ENCODE measurements around the gene KIFC3.
"Not testable (repeated sequence)": the region's sequence is repeated elsewhere in the genome, so short reads cannot be mapped to it uniquely, and the experiment has no call there.

Gene KIFC3

GRCh38 chr16:57786632-57787518, 15.4 kb downstream of the KIFC3 start:
- DNase-seq (ENCODE audit: low spot score): no peak

GRCh38 chr16:57785924-57786323, 16.4 kb downstream of the KIFC3 start:
- DNase-seq (ENCODE audit: low spot score): no peak

GRCh38 chr16:57785385-57785784, 16.9 kb downstream of the KIFC3 start:
- no peak for DNase-seq (ENCODE audit: low spot score)

- DNase-seq (ENCODE audit: low spot score): no peak
These were observed 18.0 kb downstream of the KIFC3 start for GRCh38 chr16:57784334-57784733.

GRCh38 chr16:57783883-57784282, 18.4 kb downstream of the KIFC3 start:
- DNase-seq (ENCODE audit: low spot score): no peak

- DNase-seq (ENCODE audit: low spot score): no peak
These were observed 19.2 kb downstream of the KIFC3 start for GRCh38 chr16:57783116-57783515.

- DNase-seq (ENCODE audit: low spot score): not testable (repeated sequence)
These were observed 19.7 kb downstream of the KIFC3 start for GRCh38 chr16:57782607-57783055.

GRCh38 chr16:57781741-57782606, 20.3 kb downstream of the KIFC3 start:
- DNase-seq (ENCODE audit: low spot score): no peak

GRCh38 chr16:57781349-57781740, 20.9 kb downstream of the KIFC3 start:
- DNase-seq (ENCODE audit: low spot score): no peak

GRCh38 chr16:57779836-57780235, 22.5 kb downstream of the KIFC3 start:
- DNase-seq (ENCODE audit: low spot score): not testable (repeated sequence)

GRCh38 chr16:57778658-57779057, 23.6 kb downstream of the KIFC3 start:
- DNase-seq (ENCODE audit: low spot score): no peak

- DNase-seq (ENCODE audit: low spot score): no peak
These were observed 26.4 kb downstream of the KIFC3 start for GRCh38 chr16:57775661-57776469.

- DNase-seq (ENCODE audit: low spot score): no peak
These were observed 27.5 kb downstream of the KIFC3 start for GRCh38 chr16:57774705-57775285.

- DNase-seq (ENCODE audit: low spot score): no peak
These were observed 28.5 kb downstream of the KIFC3 start for GRCh38 chr16:57773655-57774295.

GRCh38 chr16:57773019-57773418, 29.3 kb downstream of the KIFC3 start:
- no peak for DNase-seq (ENCODE audit: low spot score)

GRCh38 chr16:57771141-57771785, 31.0 kb downstream of the KIFC3 start:
- no peak for DNase-seq (ENCODE audit: low spot score)

GRCh38 chr16:57770361-57770760, 31.9 kb downstream of the KIFC3 start:
- DNase-seq (ENCODE audit: low spot score): no peak

- DNase-seq (ENCODE audit: low spot score): no peak
These were observed 32.6 kb downstream of the KIFC3 start for GRCh38 chr16:57769541-57770145.

GRCh38 chr16:57766714-57767348, 35.5 kb downstream of the KIFC3 start:
- DNase-seq (ENCODE audit: low spot score): no peak
